Neural cell (in vitro differentiated cells): Measurements from ENCODE around the gene SND1. TPM values are rescaled to one million over a fixed set of nuclear protein-coding genes. Genes with fewer than 3 reads are reported as not detected.

Source experiments
- H2AFZ ChIP-seq: fragments of 200-600, 300-800 bp; sonication (generic), shearing (Covaris generic); 2 replicates; pipeline ENCODE4 v1.6.0; 2014; ENCODE audit warnings: low read depth, mild to moderate bottlenecking, antibody characterized with exemption, low read length, moderate library complexity
- H3F3A ChIP-seq: fragments of 200-600 bp; shearing (Covaris generic); 2 replicates; pipeline ENCODE4 v1.6.1; 2016; ENCODE audit warnings: mild to moderate bottlenecking, moderate library complexity, mixed read lengths, antibody characterized with exemption, low read length; ENCODE audit not compliant: insufficient read depth, poor library complexity, severe bottlenecking
- H3K27ac ChIP-seq: fragments of 200-600, 300-800 bp; sonication (generic), shearing (Covaris generic); 2 replicates; pipeline ENCODE4 v1.5.1; 2014; ENCODE audit warnings: mild to moderate bottlenecking, low read length, moderate library complexity
- H3K27me3 ChIP-seq: fragments of 300-800, 200-600 bp; sonication (generic), shearing (Covaris generic); 2 replicates; pipeline ENCODE4 v1.6.0; 2014; ENCODE audit warnings: mild to moderate bottlenecking, low read depth, low read length, moderate library complexity; ENCODE audit not compliant: insufficient read depth
- H3K36me3 ChIP-seq: fragments of 300-800, 200-600 bp; sonication (generic), shearing (Covaris generic); 2 replicates; pipeline ENCODE4 v1.5.1; 2014; ENCODE audit warnings: mild to moderate bottlenecking, antibody characterized with exemption, low read length, moderate library complexity; ENCODE audit not compliant: insufficient read depth
- H3K4me2 ChIP-seq: fragments of 300-800, 200-600 bp; sonication (generic), shearing (Covaris generic); 2 replicates; pipeline ENCODE4 v1.6.0; 2014; ENCODE audit warnings: mild to moderate bottlenecking, low read length
- H3K4me3 ChIP-seq: fragments of 300-800, 200-600 bp; sonication (generic), shearing (Covaris generic); 2 replicates; pipeline ENCODE4 v1.5.1; 2014; ENCODE audit warnings: mild to moderate bottlenecking, low read length, moderate library complexity
- H3K79me2 ChIP-seq: fragments of 200-600 bp; shearing (Covaris generic); replicated peaks from 2 replicates; pipeline ENCODE4 v1.6.0; 2014; ENCODE audit warnings: mild to moderate bottlenecking, low read length, moderate library complexity; ENCODE audit not compliant: insufficient read depth
- H3K9ac ChIP-seq: fragments of 300-800, 200-600 bp; sonication (generic), shearing (Covaris generic); 2 replicates; pipeline ENCODE4 v1.6.1; 2016; ENCODE audit warnings: mild to moderate bottlenecking, low read length, mixed read lengths
- H3K9me2 ChIP-seq: fragments of 200-600 bp; shearing (Covaris generic); 2 replicates; pipeline ENCODE4 v1.6.1; 2016; ENCODE audit warnings: mild to moderate bottlenecking, low read length, mixed read lengths; ENCODE audit not compliant: insufficient read depth
- H3K9me3 ChIP-seq: fragments of 200-600, 300-800 bp; sonication (generic), shearing (Covaris generic); 2 replicates; pipeline ENCODE4 v1.6.1; 2016; ENCODE audit warnings: mild to moderate bottlenecking, mixed run types, low read length, moderate library complexity, mixed read lengths
- H4K20me1 ChIP-seq: fragments of 200-600 bp; shearing (Covaris generic); 2 replicates; pipeline ENCODE4 v1.6.1; 2016; ENCODE audit warnings: mild to moderate bottlenecking, mixed run types; ENCODE audit not compliant: insufficient read depth
- CTCF ChIP-seq: fragments of 450-650 bp; IDR thresholded peaks from 2 replicates; pipeline ENCODE4 v1.5.1; 2014; ENCODE audit warnings: antibody characterized with exemption, mild to moderate bottlenecking, moderate library complexity; ENCODE audit not compliant: poor library complexity, severe bottlenecking
- EP300 ChIP-seq: fragments of 450-650 bp; conservative IDR thresholded peaks from 2 replicates; pipeline ENCODE4 v1.6.1; 2014; ENCODE audit warnings: antibody characterized with exemption, mild to moderate bottlenecking, moderate library complexity; ENCODE audit not compliant: poor library complexity, severe bottlenecking
- EZH2 ChIP-seq: fragments of 200-600, 300-800 bp; shearing (Covaris generic), sonication (generic); IDR thresholded peaks from 2 replicates; pipeline ENCODE4 v1.6.1; 2014; ENCODE audit warnings: antibody characterized with exemption, low read length, borderline replicate concordance, mild to moderate bottlenecking; ENCODE audit not compliant: insufficient read depth, poor library complexity, severe bottlenecking
- MXI1 ChIP-seq: fragments of 450-650 bp; conservative IDR thresholded peaks from 2 replicates; pipeline ENCODE4 v1.6.1; 2014; ENCODE audit warnings: antibody characterized with exemption, mild to moderate bottlenecking; ENCODE audit not compliant: poor library complexity, severe bottlenecking
- POLR2AphosphoS5 ChIP-seq: IDR thresholded peaks from 2 replicates; pipeline ENCODE4 v1.6.1; 2012
- RAD21 ChIP-seq: fragments of 450-650 bp; conservative IDR thresholded peaks from 2 replicates; pipeline ENCODE4 v1.6.1; 2014; ENCODE audit warnings: antibody characterized with exemption, mild to moderate bottlenecking, moderate library complexity
- SMC3 ChIP-seq: fragments of 450-650 bp; conservative IDR thresholded peaks from 2 replicates; pipeline ENCODE4 v1.6.1; 2014; ENCODE audit warnings: antibody characterized with exemption, mild to moderate bottlenecking, moderate library complexity; ENCODE audit not compliant: poor library complexity
- TAF1 ChIP-seq: IDR thresholded peaks from 2 replicates; pipeline ENCODE4 v1.6.1; 2012; ENCODE audit warnings: low read depth
- polyA plus RNA-seq: library from polyadenylated mRNA; depleted of rRNA; stranded (reverse); fragments of >200 nt; gene quantifications from 2 replicates; pipeline ENCODE4 v1.2.3, GENCODE V29; 2014
- TF ChIP-seq, protein P1 (sequence below): IDR thresholded peaks from 2 replicates; pipeline ENCODE4 v1.6.1; 2012; ENCODE audit warnings: borderline replicate concordance

The SND1 gene
- polyA plus RNA-seq, 1 donor from 2014 or later: 37.4 TPM

- no peaks in the 10 kb centered on the region for H3K27me3 ChIP-seq
- H3K4me3 ChIP-seq: no peak overlapping the region
- no peaks in the 10 kb centered on the region for H3K9me2 ChIP-seq
- no peaks in the 10 kb centered on the region for H4K20me1 ChIP-seq
- no peak overlapping the region for H2AFZ ChIP-seq
- H3K9me3 ChIP-seq: no peaks in the 10 kb centered on the region
- no peak for TF ChIP-seq SMC3
- no peak for TF ChIP-seq TAF1
- no peak for TF ChIP-seq CTCF
- TF ChIP-seq, protein P1, sequence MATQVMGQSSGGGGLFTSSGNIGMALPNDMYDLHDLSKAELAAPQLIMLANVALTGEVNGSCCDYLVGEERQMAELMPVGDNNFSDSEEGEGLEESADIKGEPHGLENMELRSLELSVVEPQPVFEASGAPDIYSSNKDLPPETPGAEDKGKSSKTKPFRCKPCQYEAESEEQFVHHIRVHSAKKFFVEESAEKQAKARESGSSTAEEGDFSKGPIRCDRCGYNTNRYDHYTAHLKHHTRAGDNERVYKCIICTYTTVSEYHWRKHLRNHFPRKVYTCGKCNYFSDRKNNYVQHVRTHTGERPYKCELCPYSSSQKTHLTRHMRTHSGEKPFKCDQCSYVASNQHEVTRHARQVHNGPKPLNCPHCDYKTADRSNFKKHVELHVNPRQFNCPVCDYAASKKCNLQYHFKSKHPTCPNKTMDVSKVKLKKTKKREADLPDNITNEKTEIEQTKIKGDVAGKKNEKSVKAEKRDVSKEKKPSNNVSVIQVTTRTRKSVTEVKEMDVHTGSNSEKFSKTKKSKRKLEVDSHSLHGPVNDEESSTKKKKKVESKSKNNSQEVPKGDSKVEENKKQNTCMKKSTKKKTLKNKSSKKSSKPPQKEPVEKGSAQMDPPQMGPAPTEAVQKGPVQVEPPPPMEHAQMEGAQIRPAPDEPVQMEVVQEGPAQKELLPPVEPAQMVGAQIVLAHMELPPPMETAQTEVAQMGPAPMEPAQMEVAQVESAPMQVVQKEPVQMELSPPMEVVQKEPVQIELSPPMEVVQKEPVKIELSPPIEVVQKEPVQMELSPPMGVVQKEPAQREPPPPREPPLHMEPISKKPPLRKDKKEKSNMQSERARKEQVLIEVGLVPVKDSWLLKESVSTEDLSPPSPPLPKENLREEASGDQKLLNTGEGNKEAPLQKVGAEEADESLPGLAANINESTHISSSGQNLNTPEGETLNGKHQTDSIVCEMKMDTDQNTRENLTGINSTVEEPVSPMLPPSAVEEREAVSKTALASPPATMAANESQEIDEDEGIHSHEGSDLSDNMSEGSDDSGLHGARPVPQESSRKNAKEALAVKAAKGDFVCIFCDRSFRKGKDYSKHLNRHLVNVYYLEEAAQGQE: no peak
- no peak for TF ChIP-seq MXI1
- TF ChIP-seq RAD21: no peak
- TF ChIP-seq EZH2: no peak
- TF ChIP-seq EP300: no peak
- TF ChIP-seq POLR2AphosphoS5: no peak
- no peaks in the 10 kb centered on the region for H3K36me3 ChIP-seq
- H3K79me2 ChIP-seq: no peaks in the 10 kb centered on the region
- no peak overlapping the region for H3K27ac ChIP-seq
- H3F3A ChIP-seq: no peaks in the 10 kb centered on the region
- no peak overlapping the region for H3K4me2 ChIP-seq
- no peak overlapping the region for H3K9ac ChIP-seq
These were observed 151.6 kb downstream of the SND1 start for GRCh38 chr7:127803626-127804025.

GRCh38 chr7:127807340-127807739 is 155.3 kb downstream of the SND1 start:
- no peak overlapping the region for H3K4me2 ChIP-seq
- no peaks in the 10 kb centered on the region for H3K79me2 ChIP-seq

More at GRCh38 chr7:127807340-127807739, 155.3 kb downstream of the SND1 start:
- TF ChIP-seq TAF1 (no peak), MXI1 (no peak), RAD21 (no peak), EZH2 (no peak), EP300 (no peak), SMC3 (no peak), POLR2AphosphoS5 (no peak), CTCF (no peak)
- TF ChIP-seq, protein P1: no peak
- H3K9ac ChIP-seq: no peak overlapping the region
- no peak overlapping the region for H3K27ac ChIP-seq
- no peak overlapping the region for H3K4me3 ChIP-seq
- H3F3A ChIP-seq: no peaks in the 10 kb centered on the region
- H3K9me2 ChIP-seq: no peaks in the 10 kb centered on the region
- no peaks in the 10 kb centered on the region for H3K27me3 ChIP-seq
- no peaks in the 10 kb centered on the region for H3K36me3 ChIP-seq
- no peaks in the 10 kb centered on the region for H3K9me3 ChIP-seq
- no peak overlapping the region for H2AFZ ChIP-seq
- no peaks in the 10 kb centered on the region for H4K20me1 ChIP-seq
